Stomach (tissue), 9 donors: ENCODE results near the gene ITPKC. TPM values are rescaled to one million over a fixed set of nuclear protein-coding genes. Genes with fewer than 3 reads are reported as not detected.
A peak's percentile ranks its signal among the peaks of the same experiment; 100 is the strongest.

Experiments
- DNase-seq, 2 donors: peaks; one replicate each; pipeline versions ENCODE4 v3.0.0 to v3.0.0-alpha.2; 2013 to 2019
- H3K27ac ChIP-seq, 5 donors: fragments of 200-600 bp in 4 of 5; sonication (generic) in 4 of 5; one replicate each; pipeline ENCODE4 v1.5.1; 2013 to 2019; ENCODE audit warnings: mild to moderate bottlenecking in 1 of 5, moderate library complexity in 1 of 5
- H3K27me3 ChIP-seq, 3 donors: fragments of 200-600 bp; sonication (generic); one replicate each; pipeline ENCODE4 v1.5.1; 2017 to 2019; ENCODE audit warnings: mixed run types in 1 of 3
- H3K36me3 ChIP-seq, 4 donors: fragments of 200-600 bp; sonication (generic); 1 replicate in 3 of 4; 2 replicates in 1 of 4; pipeline ENCODE4 v1.5.1; 2016 to 2019
- H3K4me1 ChIP-seq, 4 donors: fragments of 200-600 bp; sonication (generic); one replicate each; pipeline ENCODE4 v1.5.1; 2016 to 2019
- H3K4me3 ChIP-seq, 4 donors: fragments of 200-600 bp; sonication (generic) in 3 of 4; one replicate each; pipeline ENCODE4 v1.5.1; 2016 to 2019; ENCODE audit warnings: mild to moderate bottlenecking in 1 of 4
- H3K9me3 ChIP-seq, 4 donors: fragments of 200-600 bp; sonication (generic); one replicate each; pipeline ENCODE4 v1.5.1; 2016 to 2019
- CTCF ChIP-seq, 7 experiments: fragments of 450-650 bp in 4 of 7; fragments of 200-600 bp in 3 of 7; sonication (generic) in 3 of 7; IDR thresholded peaks; one replicate each; pipeline ENCODE4 v1.5.1; 2016 to 2019; ENCODE audit warnings: antibody characterized with exemption in 7 of 7, control low read depth in 2 of 7, mild to moderate bottlenecking in 1 of 7
- EP300 ChIP-seq: sonication (generic); formaldehyde crosslinking; IDR thresholded peaks from one replicate; pipeline ENCODE4 v1.6.1; 2017; ENCODE audit warnings: antibody characterized with exemption
- POLR2A ChIP-seq, 4 donors: fragments of 450-650 bp; IDR thresholded peaks; one replicate each; pipeline ENCODE4 v1.6.1; 2016; ENCODE audit warnings: antibody characterized with exemption in 4 of 4, control low read depth in 2 of 4, mild to moderate bottlenecking in 1 of 4, moderate library complexity in 1 of 4
- POLR2AphosphoS5 ChIP-seq, 3 donors: sonication (generic); formaldehyde crosslinking; IDR thresholded peaks; one replicate each; pipeline ENCODE4 v1.6.1; 2016; ENCODE audit warnings: antibody characterized with exemption in 3 of 3
- WGBS, 5 donors: extraction: QIAGEN DNeasy Blood & Tissue Kit in 3 of 5; methylation state at CpG; one replicate each; pipeline versions ENCODE4 v1.1.5 to v1.1.7; 2013 to 2018; 5-methylcytosine and 5-hydroxymethylcytosine counted together
- intact Hi-C: fragments of 100-400 bp; cut with DNase I; formaldehyde crosslinking; loops from one replicate; pipeline ENCODE4 v1.15.1; 2023; ENCODE audit warnings: low total_unique reads
- polyA plus RNA-seq, 3 donors: library from polyadenylated mRNA; stranded (reverse); fragments of 200-250 nt; gene quantifications; one replicate each; pipeline ENCODE4 v1.2.3, GENCODE V29; 2013
- total RNA-seq, 5 donors: library from RNA; depleted of rRNA; stranded (reverse); fragments of >200 nt; gene quantifications; one replicate each; pipeline versions ENCODE4 v1.1.0 to v1.2.3, GENCODE V29; 2014 to 2016
- donor health status: healthy with polysubstance abuse.
- donor health status: Bipolar disorder and iron deficiency.
- donor health status: healthy.

The ITPKC gene
- total and polyA plus RNA-seq, 8 donors: 17.8 to 84.0 (median 26.9) TPM

GRCh38 chr19:40702337-40703012, 14.4 kb upstream of the ITPKC start:
- no peaks in the 10 kb centered on the region for H3K9me3 ChIP-seq
- intact Hi-C loops: no loop called here
- H3K36me3 ChIP-seq: peaks cover 47 to 92% (median 91%) of the 10 kb centered on the region in 4 donors
- peaks cover 0 to 6% (median 0%) of the 10 kb centered on the region in 4 donors for H3K4me1 ChIP-seq
- TF ChIP-seq CTCF (IDR thresholded peaks at IDR 0.05): peak in 5 of 7 experiments; percentile 18 to 41 (median 38)
- TF ChIP-seq EP300: no peak
- peak in 1 of 3 donors; percentile 3 for TF ChIP-seq POLR2AphosphoS5 (IDR thresholded peaks at IDR 0.05)
- 52 to 74% (median 63%) methylated on average over 18 of the region's 18 CpGs for WGBS, 5 donors
- peak overlapping the region in 2 of 5 donors; percentile 10 to 30 for H3K27ac ChIP-seq
- DNase-seq: peak; percentile 74 to 84
- no peak overlapping the region for H3K4me3 ChIP-seq
- H3K27me3 ChIP-seq: no peaks in the 10 kb centered on the region

GRCh38 chr19:40703029-40703755, 13.7 kb upstream of the ITPKC start:
- no peak for DNase-seq
- H3K9me3 ChIP-seq: no peaks in the 10 kb centered on the region
- no peaks in the 10 kb centered on the region for H3K27me3 ChIP-seq
- WGBS, 5 donors: 87 to 92% (median 90%) methylated on average over 24 of the region's 24 CpGs
- TF ChIP-seq POLR2A (IDR thresholded peaks at IDR 0.05) (no peak), EP300 (no peak), POLR2AphosphoS5 (IDR thresholded peaks at IDR 0.05) (no peak), CTCF (IDR thresholded peaks at IDR 0.05) (no peak)
- intact Hi-C loops: no loop called here
- no peak overlapping the region for H3K4me3 ChIP-seq
- H3K36me3 ChIP-seq: peaks cover 47 to 99% (median 95%) of the 10 kb centered on the region in 4 donors
- H3K27ac ChIP-seq: peak overlapping the region in 2 of 5 donors; percentile 10 to 30
- peaks cover 0 to 6% (median 0%) of the 10 kb centered on the region in 4 donors for H3K4me1 ChIP-seq

GRCh38 chr19:40704491-40705361, 12.2 kb upstream of the ITPKC start:
- Histone ChIP-seq H3K27me3 (no peaks in the 10 kb centered on the region), H3K4me1 (peaks cover 0 to 6% (median 0%) of the 10 kb centered on the region in 4 donors), H3K9me3 (no peaks in the 10 kb centered on the region), H3K36me3 (peaks cover 56 to 99% (median 96%) of the 10 kb centered on the region in 4 donors), H3K27ac (no peak overlapping the region), H3K4me3 (no peak overlapping the region)
- intact Hi-C loops: no loop called here
- 87 to 92% (median 90%) methylated on average over 18 of the region's 18 CpGs for WGBS, 5 donors
- TF ChIP-seq POLR2AphosphoS5 (IDR thresholded peaks at IDR 0.05): no peak
- TF ChIP-seq CTCF (IDR thresholded peaks at IDR 0.05): no peak
- TF ChIP-seq EP300: no peak
- TF ChIP-seq POLR2A (IDR thresholded peaks at IDR 0.05): no peak
- no peak for DNase-seq

GRCh38 chr19:40705362-40705651, 11.6 kb upstream of the ITPKC start:
- no peaks in the 10 kb centered on the region for H3K27me3 ChIP-seq
- no peaks in the 10 kb centered on the region for H3K9me3 ChIP-seq
- intact Hi-C loops: no loop called here
- H3K4me3 ChIP-seq: no peak overlapping the region
- DNase-seq: peak in 1 of 2 donors; percentile 37
- H3K27ac ChIP-seq: no peak overlapping the region
- H3K4me1 ChIP-seq: peaks cover 0 to 6% (median 0%) of the 10 kb centered on the region in 4 donors
- 80 to 95% (median 94%) methylated on average over 9 of the region's 9 CpGs for WGBS, 5 donors
- no peak for TF ChIP-seq CTCF (IDR thresholded peaks at IDR 0.05)
- TF ChIP-seq EP300: no peak
- no peak for TF ChIP-seq POLR2AphosphoS5 (IDR thresholded peaks at IDR 0.05)
- peaks cover 53 to 99% (median 96%) of the 10 kb centered on the region in 4 donors for H3K36me3 ChIP-seq
